ENCODE measurements around the gene ANKRD24.
A peak's percentile ranks its signal among the peaks of the same experiment; 100 is the strongest.

DNA sequence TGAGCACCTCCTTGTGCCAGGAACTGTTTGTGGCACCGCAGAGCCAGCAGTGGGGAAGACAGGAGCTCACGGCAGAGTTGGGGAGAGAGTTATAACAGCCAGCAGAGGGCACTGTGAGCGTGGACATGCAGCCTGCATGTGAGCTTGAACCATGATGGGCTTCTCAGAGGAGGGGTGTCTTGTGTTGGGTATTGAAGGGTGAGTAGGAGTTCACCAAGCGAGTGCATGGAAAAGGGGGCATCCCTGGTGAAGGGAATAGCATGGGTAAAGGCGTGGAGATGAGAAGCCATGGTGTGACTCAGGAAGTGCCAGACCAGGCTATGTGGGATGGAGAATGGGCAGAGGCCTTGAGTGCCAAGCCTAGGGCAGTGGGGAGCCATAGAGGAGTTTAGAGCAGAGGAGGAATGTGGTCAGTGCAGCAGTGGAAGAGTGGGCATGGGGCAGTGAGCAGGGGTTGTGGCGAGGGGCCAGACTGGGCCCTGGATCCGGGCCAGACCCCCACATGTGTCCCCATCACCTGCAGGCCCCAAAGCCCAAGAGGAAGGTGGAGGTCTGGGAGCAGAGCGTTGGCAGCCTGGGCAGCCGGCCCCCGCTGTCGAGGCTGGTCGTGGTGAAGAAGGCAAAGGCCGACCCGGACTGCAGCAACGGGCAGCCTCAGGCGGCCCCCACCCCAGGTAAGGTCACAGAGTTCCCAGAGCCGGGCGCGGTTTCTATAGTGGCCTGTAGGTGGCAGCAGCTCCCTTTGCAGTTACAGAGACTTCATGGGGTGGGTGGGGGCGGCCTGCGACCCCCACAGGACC is 84.8 kb downstream of the ANKRD24 start:
- TF ChIP-seq, protein P1, sequence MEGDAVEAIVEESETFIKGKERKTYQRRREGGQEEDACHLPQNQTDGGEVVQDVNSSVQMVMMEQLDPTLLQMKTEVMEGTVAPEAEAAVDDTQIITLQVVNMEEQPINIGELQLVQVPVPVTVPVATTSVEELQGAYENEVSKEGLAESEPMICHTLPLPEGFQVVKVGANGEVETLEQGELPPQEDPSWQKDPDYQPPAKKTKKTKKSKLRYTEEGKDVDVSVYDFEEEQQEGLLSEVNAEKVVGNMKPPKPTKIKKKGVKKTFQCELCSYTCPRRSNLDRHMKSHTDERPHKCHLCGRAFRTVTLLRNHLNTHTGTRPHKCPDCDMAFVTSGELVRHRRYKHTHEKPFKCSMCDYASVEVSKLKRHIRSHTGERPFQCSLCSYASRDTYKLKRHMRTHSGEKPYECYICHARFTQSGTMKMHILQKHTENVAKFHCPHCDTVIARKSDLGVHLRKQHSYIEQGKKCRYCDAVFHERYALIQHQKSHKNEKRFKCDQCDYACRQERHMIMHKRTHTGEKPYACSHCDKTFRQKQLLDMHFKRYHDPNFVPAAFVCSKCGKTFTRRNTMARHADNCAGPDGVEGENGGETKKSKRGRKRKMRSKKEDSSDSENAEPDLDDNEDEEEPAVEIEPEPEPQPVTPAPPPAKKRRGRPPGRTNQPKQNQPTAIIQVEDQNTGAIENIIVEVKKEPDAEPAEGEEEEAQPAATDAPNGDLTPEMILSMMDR (conservative IDR thresholded peaks at IDR 0.05; ENCODE audit: low read depth, low read length): peak; percentile 65
- TF ChIP-seq EZH2 (IDR thresholded peaks at IDR 0.05; ENCODE audit: low read length, unreplicated experiment) (no peak), EZH2phosphoT487 (IDR thresholded peaks at IDR 0.05; ENCODE audit: borderline replicate concordance, low read length) (no peak)
